ENCODE results near the gene TRPM3.

Gene TRPM3

DNA sequence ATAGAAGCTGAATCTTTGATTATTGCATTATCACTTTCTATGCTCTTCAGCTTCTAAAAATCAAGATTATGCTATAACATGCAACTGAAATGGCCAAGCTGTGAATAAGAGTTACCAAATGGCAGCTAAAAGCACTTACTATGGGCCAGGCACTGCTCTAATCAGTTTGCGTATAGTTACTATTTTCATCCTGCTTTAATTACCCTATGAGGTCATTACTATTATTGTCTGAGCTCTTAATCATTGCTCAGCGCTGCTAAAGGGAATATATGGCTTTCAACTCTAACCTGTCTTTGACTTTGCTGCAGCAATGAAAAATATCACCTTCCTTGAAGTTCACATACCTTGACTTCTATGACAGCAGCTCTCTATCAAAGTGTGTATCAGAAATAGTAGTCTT, 210.8 kb downstream of the TRPM3 start:
- TF ChIP-seq, protein P1, sequence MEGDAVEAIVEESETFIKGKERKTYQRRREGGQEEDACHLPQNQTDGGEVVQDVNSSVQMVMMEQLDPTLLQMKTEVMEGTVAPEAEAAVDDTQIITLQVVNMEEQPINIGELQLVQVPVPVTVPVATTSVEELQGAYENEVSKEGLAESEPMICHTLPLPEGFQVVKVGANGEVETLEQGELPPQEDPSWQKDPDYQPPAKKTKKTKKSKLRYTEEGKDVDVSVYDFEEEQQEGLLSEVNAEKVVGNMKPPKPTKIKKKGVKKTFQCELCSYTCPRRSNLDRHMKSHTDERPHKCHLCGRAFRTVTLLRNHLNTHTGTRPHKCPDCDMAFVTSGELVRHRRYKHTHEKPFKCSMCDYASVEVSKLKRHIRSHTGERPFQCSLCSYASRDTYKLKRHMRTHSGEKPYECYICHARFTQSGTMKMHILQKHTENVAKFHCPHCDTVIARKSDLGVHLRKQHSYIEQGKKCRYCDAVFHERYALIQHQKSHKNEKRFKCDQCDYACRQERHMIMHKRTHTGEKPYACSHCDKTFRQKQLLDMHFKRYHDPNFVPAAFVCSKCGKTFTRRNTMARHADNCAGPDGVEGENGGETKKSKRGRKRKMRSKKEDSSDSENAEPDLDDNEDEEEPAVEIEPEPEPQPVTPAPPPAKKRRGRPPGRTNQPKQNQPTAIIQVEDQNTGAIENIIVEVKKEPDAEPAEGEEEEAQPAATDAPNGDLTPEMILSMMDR (conservative IDR thresholded peaks at IDR 0.05), result no peak
- no peak for TF ChIP-seq ZFX (IDR thresholded peaks at IDR 0.05)

DNA sequence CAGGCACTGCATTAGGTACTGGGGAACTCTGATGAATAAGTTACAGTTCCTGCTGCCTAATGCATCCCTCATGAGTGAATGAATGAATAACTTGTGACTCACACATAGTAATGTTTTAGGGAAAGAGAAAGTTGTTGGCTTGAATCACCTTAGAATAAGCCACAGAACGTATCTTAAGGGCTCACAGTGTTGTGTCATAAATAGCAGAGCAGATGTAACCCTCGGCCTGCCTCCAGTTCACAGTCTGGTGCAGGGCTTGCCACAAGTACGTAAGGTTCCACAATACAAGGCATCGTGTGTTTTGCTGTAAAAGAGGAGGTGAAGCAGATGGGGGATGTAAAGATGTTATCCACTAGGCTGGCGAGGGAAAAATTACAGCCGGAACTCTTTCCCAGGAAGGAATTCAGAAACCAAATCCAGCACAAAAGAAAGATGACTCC, 218.7 kb downstream of the TRPM3 start:
- H3K27ac ChIP-seq, result no peak overlapping the region
- TF ChIP-seq, protein P1 (conservative IDR thresholded peaks at IDR 0.05), result no peak
- TF ChIP-seq ZFX (IDR thresholded peaks at IDR 0.05), result no peak

More for the DNA sequence above, 210.8 kb downstream of the TRPM3 start:
- no peak overlapping the region for H3K27ac ChIP-seq

DNA sequence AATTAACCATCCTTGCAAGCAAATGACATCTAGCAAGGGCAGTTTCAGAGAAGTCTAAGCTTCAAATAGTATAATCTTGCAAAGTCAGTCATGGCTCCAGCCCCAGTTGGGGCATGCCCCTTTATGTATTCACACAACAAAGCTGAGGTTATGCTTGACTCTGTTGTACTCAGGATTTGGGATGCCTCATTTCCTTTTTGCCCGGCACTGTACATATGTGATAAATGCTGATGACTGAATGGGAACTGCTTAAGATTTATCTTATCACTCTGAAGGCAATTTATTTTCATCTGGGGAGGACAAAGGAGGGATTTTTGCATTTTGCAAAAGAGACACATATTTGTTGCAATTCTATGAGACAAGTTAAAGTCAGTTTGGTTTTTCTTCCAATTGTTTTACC, 219.2 kb downstream of the TRPM3 start:
- no peak for TF ChIP-seq ZFX (IDR thresholded peaks at IDR 0.05)
- TF ChIP-seq, protein P1 (conservative IDR thresholded peaks at IDR 0.05), result no peak
- no peak overlapping the region for H3K27ac ChIP-seq

DNA sequence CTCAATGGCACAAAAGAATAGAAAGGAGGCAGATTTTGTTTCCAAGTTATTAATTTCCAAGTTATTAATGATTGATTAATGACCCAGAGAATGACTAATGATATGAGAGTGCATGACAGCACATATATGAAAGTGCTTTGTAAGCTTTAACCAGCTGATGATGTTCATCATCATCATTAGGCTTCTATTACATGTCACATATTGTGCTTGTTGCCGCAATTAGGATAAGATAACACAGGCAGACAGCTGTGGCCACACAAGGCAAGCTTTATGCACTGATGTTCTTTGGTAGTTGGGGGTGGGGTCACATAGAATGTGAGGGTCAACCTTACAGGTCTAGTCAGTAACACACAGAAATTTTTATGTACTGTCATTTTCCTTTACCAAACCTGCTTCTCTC, 219.7 kb downstream of the TRPM3 start:
- TF ChIP-seq, protein P1 (conservative IDR thresholded peaks at IDR 0.05), result no peak
- no peak for TF ChIP-seq ZFX (IDR thresholded peaks at IDR 0.05)
- no peak overlapping the region for H3K27ac ChIP-seq

DNA sequence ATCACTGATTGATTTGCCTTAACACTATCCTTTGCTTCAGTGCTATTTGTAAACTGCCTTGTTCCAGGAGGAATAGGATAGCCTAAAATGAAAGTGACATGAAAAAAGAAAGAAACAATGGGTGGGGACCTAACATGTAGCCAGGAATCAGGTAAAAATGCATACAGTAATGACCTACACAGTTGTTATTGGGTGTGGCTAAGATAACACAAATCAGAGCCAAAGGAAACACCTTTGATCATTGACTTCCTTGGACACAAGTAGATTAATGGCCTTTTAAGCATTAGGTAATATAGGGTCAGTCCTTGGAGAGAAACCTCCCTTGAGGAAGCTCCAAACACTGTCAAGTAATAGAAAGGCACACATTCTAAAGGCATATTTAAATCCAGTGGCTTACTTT, 220.4 kb downstream of the TRPM3 start:
- no peak overlapping the region for H3K27ac ChIP-seq
- TF ChIP-seq ZFX (IDR thresholded peaks at IDR 0.05), result no peak
- TF ChIP-seq, protein P1 (conservative IDR thresholded peaks at IDR 0.05), result no peak

DNA sequence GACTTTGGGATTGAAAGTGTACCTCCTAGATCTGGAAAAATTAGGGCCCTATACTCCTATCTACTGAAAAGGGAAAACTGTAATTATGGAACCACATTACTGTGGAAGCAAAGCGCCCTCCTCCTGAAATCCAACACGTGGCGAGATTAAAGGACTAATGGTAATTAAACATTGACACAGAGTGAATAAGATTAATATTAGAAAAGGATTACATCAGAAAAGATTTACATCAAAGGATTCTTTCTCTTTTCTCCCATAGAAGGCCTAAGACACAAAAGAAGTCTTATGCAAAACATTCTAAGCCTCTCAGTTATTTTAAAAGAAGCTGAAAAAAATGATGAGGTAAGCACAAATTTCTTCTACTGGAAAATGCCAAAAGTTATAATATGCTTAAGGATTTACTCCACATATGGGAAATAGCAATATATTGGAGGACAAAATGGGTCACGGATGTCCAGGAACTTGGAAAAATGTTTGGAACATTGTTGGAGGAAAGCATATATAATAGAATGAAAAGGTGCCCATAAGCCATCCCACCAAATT, 227.8 kb downstream of the TRPM3 start:
- no peak overlapping the region for H3K27ac ChIP-seq
- TF ChIP-seq, protein P1 (conservative IDR thresholded peaks at IDR 0.05), result no peak
- no peak for TF ChIP-seq ZFX (IDR thresholded peaks at IDR 0.05)

DNA sequence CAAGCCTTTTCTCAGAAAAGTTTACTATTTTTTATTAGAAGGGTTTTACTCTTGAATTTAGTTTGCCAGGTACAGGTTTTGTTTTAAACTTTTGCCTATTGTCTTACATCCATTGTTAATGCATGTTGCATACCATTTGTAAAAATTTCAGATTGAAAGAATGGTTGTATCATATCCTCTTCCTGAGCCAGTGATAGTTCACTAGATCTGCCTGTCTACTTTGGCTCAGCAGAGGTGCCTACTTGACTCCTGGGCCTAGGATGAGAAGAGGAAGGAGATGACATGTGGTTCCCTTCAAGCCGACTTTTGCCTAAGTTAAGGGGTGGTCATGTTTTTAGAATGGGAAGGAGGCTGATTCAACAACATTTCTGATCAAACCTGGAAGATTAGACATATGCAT, 232.9 kb downstream of the TRPM3 start:
- no peak overlapping the region for H3K27ac ChIP-seq
- no peak for TF ChIP-seq ZFX (IDR thresholded peaks at IDR 0.05)

DNA sequence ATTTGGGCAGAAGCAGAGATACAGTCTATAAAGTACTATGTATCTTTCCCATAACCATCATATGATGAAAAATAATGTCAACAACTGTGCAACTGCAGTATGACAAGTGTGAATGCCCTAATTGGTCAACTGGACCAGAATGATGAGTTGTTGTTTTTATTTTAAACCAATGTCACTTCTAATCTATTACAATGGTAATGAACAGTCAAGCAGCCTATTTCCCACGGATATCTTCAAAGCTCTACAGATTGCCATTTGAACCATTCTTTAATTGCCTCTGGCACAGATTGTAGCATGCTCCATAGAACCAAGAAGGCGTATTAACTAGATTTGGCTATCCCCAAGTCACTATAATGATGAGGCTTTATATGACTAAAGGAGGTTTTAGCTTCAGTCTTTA, 233.6 kb downstream of the TRPM3 start:
- TF ChIP-seq ZFX (IDR thresholded peaks at IDR 0.05), result no peak
- TF ChIP-seq, protein P1 (conservative IDR thresholded peaks at IDR 0.05), result no peak
- no peak overlapping the region for H3K27ac ChIP-seq

Measured in C4-2B (cell line).